Measurements from ENCODE around the gene CDKL2.

CDKL2 gene

GRCh38 chr4:75643651-75644050 is 13.3 kb upstream of the CDKL2 start:
- H3K27me3 ChIP-seq = no peaks in the 10 kb centered on the region
- no peak overlapping the region for H3K4me3 ChIP-seq
- H3K36me3 ChIP-seq = peaks cover 79% of the 10 kb centered on the region
- H3K4me2 ChIP-seq = no peak overlapping the region
- no peaks in the 10 kb centered on the region for H3K9me3 ChIP-seq
- H4K20me1 ChIP-seq = peaks cover 39% of the 10 kb centered on the region
- H3K4me1 ChIP-seq = no peaks in the 10 kb centered on the region
- no peak for TF ChIP-seq Cebpa-rat (IDR thresholded peaks at IDR 0.05)
- no peak overlapping the region for H3K9ac ChIP-seq
- H3K27ac ChIP-seq = no peak overlapping the region

GRCh38 chr4:75639124-75639695 is 8.9 kb upstream of the CDKL2 start:
- no peak for TF ChIP-seq Cebpa-rat (IDR thresholded peaks at IDR 0.05)
- no peak overlapping the region for H3K9ac ChIP-seq
- no peak overlapping the region for H3K4me3 ChIP-seq
- peaks cover 34% of the 10 kb centered on the region for H3K36me3 ChIP-seq
- peaks cover 5% of the 10 kb centered on the region for H4K20me1 ChIP-seq
- no peak overlapping the region for H3K27ac ChIP-seq
- H3K4me1 ChIP-seq = peaks cover 10% of the 10 kb centered on the region
- no peaks in the 10 kb centered on the region for H3K9me3 ChIP-seq
- H3K27me3 ChIP-seq = no peaks in the 10 kb centered on the region
- H3K4me2 ChIP-seq = no peak overlapping the region

GRCh38 chr4:75637827-75638226 is 7.5 kb upstream of the CDKL2 start:
- TF ChIP-seq Cebpa-rat (IDR thresholded peaks at IDR 0.05) = no peak
- Histone ChIP-seq H3K27ac (no peak overlapping the region), H4K20me1 (no peaks in the 10 kb centered on the region), H3K9ac (no peak overlapping the region), H3K36me3 (peaks cover 23% of the 10 kb centered on the region), H3K4me2 (0 out of 2 replicates have a peak overlapping the region, but pooled peaks have one; percentile 27), H3K4me1 (peaks cover 10% of the 10 kb centered on the region), H3K9me3 (no peaks in the 10 kb centered on the region), H3K27me3 (no peaks in the 10 kb centered on the region), H3K4me3 (no peak overlapping the region)

GRCh38 chr4:75637176-75637575 is 6.8 kb upstream of the CDKL2 start:
- Histone ChIP-seq H3K4me1 (peaks cover 10% of the 10 kb centered on the region), H3K36me3 (peaks cover 18% of the 10 kb centered on the region), H3K27me3 (no peaks in the 10 kb centered on the region), H3K9me3 (no peaks in the 10 kb centered on the region), H3K4me2 (peak overlapping the region; percentile 27; the same call in 1 of the 2 replicates), H3K9ac (no peak overlapping the region), H3K27ac (no peak overlapping the region), H3K4me3 (no peak overlapping the region), H4K20me1 (no peaks in the 10 kb centered on the region)
- TF ChIP-seq Cebpa-rat (IDR thresholded peaks at IDR 0.05) = no peak

GRCh38 chr4:75634951-75635350 is 4.6 kb upstream of the CDKL2 start:
- Histone ChIP-seq H4K20me1 (no peaks in the 10 kb centered on the region), H3K27ac (no peak overlapping the region), H3K4me3 (no peak overlapping the region), H3K27me3 (peaks cover 12% of the 10 kb centered on the region; the same call in 1 of the 2 replicates), H3K36me3 (peaks cover 3% of the 10 kb centered on the region; the same call in 1 of the 2 replicates), H3K4me1 (peaks cover 20% of the 10 kb centered on the region), H3K4me2 (no peak overlapping the region), H3K9me3 (peaks cover 13% of the 10 kb centered on the region), H3K9ac (no peak overlapping the region)
- no peak for TF ChIP-seq Cebpa-rat (IDR thresholded peaks at IDR 0.05)

GRCh38 chr4:75634281-75634680 is 4.0 kb upstream of the CDKL2 start:
- no peak for TF ChIP-seq Cebpa-rat (IDR thresholded peaks at IDR 0.05)
- no peak overlapping the region for H3K9ac ChIP-seq
- H3K27ac ChIP-seq = no peak overlapping the region
- H3K4me2 ChIP-seq = no peak overlapping the region
- peaks cover 14% of the 10 kb centered on the region for H3K9me3 ChIP-seq
- peaks cover 13% of the 10 kb centered on the region; the same call in 1 of the 2 replicates for H3K27me3 ChIP-seq
- peaks cover 20% of the 10 kb centered on the region for H3K4me1 ChIP-seq
- no peaks in the 10 kb centered on the region for H4K20me1 ChIP-seq
- no peaks in the 10 kb centered on the region for H3K36me3 ChIP-seq
- no peak overlapping the region for H3K4me3 ChIP-seq

- no peak for TF ChIP-seq Cebpa-rat (IDR thresholded peaks at IDR 0.05)
- Histone ChIP-seq H3K4me2 (no peak overlapping the region), H3K4me1 (peaks cover 20% of the 10 kb centered on the region)
Measured at GRCh38 chr4:75633846-75634245, 3.5 kb upstream of the CDKL2 start.

GRCh38 chr4:75630937-75631329 is 605 bp upstream of the CDKL2 start:
- TF ChIP-seq Cebpa-rat (IDR thresholded peaks at IDR 0.05) = no peak
- Histone ChIP-seq H4K20me1 (no peaks in the 10 kb centered on the region), H3K9me3 (peaks cover 14% of the 10 kb centered on the region), H3K4me1 (peaks cover 11% of the 10 kb centered on the region; the same call in 1 of the 2 replicates), H3K4me3 (peak overlapping the region; percentile 58), H3K36me3 (no peaks in the 10 kb centered on the region), H3K27ac (no peak overlapping the region), H3K4me2 (peak overlapping the region; percentile 56), H3K9ac (no peak overlapping the region), H3K27me3 (peaks cover 13% of the 10 kb centered on the region; the same call in 1 of the 2 replicates)

More at GRCh38 chr4:75633846-75634245, 3.5 kb upstream of the CDKL2 start:
- Histone ChIP-seq H3K4me3 (no peak overlapping the region), H3K27me3 (peaks cover 13% of the 10 kb centered on the region; the same call in 1 of the 2 replicates), H3K27ac (no peak overlapping the region), H3K9ac (no peak overlapping the region), H3K9me3 (peaks cover 14% of the 10 kb centered on the region), H3K36me3 (no peaks in the 10 kb centered on the region), H4K20me1 (no peaks in the 10 kb centered on the region)

- Histone ChIP-seq H3K4me2 (no peak overlapping the region), H3K27me3 (peaks cover 13% of the 10 kb centered on the region; the same call in 1 of the 2 replicates), H4K20me1 (no peaks in the 10 kb centered on the region), H3K4me1 (peaks cover 11% of the 10 kb centered on the region; the same call in 1 of the 2 replicates), H3K9me3 (peaks cover 14% of the 10 kb centered on the region), H3K4me3 (no peak overlapping the region), H3K27ac (no peak overlapping the region), H3K36me3 (no peaks in the 10 kb centered on the region), H3K9ac (no peak overlapping the region)
- no peak for TF ChIP-seq Cebpa-rat (IDR thresholded peaks at IDR 0.05)
Measured at GRCh38 chr4:75629239-75629638, 1.1 kb downstream of the CDKL2 start.

- no peak overlapping the region for H3K4me2 ChIP-seq
- H3K27ac ChIP-seq = no peak overlapping the region
- H3K36me3 ChIP-seq = no peaks in the 10 kb centered on the region
- TF ChIP-seq Cebpa-rat (IDR thresholded peaks at IDR 0.05) = no peak
- no peaks in the 10 kb centered on the region for H3K27me3 ChIP-seq
- H3K9ac ChIP-seq = no peak overlapping the region
- no peaks in the 10 kb centered on the region for H4K20me1 ChIP-seq
- no peaks in the 10 kb centered on the region for H3K4me1 ChIP-seq
- no peak overlapping the region for H3K4me3 ChIP-seq
- H3K9me3 ChIP-seq = no peaks in the 10 kb centered on the region
Measured at GRCh38 chr4:75623026-75623425, 7.3 kb downstream of the CDKL2 start.

Measured in BLaER1 (cell line).